Stimulated activated CD4-positive, alpha-beta T cell treated with anti-CD3 and anti-CD28 coated beads, Interleukin-4, amount 100 ng/mL, for 24 hours (primary cell): ENCODE results near the gene LY6G6F.

Source experiments
- DNase-seq: peaks from one replicate; pipeline ENCODE4 v3.0.0-alpha.2; 2020

Gene LY6G6F

DNA sequence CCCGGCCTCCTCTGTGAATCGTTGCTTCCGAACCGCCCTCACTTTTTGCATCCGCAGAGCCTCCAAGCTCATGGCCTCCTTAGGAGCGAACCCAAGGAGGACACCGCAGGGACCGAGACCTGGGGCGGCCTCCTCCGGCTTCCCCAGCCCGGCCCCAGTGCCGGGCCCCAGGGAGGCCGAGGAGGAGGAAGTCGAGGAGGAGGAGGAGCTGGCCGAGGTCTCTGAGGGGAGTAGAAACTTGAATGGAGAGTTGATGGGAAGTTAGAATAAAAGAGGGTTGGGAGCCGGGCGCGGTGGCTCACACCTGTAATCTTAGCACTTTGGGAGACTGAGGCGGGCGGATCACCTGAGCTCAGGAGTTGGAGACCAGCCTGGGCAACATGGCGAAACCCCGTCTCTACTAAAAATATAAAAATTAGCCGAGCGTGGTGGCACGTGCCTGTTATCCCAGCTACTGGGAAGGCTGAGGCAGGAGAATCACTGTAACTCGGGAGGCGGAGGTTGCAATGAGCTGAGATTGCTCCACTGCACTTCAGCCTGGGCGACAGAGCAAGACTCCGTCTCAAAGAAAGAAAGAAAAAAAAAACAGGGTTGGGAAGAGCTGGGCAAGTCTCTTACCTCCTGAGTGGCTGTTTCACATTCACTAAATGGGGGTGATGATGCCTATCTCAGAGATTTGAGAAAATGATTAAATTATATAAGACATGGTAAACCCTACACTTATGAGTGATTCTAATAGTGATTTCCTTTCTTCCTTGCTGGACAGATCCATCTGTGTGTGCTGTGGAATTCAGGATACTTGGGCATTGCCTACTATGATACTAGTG, 33.9 kb downstream of the LY6G6F start:
- DNase-seq: no peak

DNA sequence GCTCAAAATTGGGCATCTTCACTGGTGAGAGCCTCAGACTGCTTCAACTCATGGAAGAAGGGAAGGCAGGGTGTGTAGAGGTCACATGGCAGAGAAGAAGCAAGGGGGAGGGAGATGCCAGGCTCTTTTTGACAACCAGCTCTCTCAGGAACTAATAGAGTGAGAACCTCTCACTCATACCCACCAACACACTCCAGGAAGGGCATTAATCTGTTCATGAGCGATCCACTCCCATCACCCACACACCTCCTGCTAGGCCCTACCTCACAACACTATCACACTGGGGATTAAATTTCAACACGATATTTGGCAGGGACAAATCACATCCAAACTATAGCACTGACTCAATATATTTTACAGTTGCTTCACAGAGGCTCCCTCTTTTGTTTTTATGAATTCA, 35.1 kb downstream of the LY6G6F start:
- no peak for DNase-seq

DNA sequence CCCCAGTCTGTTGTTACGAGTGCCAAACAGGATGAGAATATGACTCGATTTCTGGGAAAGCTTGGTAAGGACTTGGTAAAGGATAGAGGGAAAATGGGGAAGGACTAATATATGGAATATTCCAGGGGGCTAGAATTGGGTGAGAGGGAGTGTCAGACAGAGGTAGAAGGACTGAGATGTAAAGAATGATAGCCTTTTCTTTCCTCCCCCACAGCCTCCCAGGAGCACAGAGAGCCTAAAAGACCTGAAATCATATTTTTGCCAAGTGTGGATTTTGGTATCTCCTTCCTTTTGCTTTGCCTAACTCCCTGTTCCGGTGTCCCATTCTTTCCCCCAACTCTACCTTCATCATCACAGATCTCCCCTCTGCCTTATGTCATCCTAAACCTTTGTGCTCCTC, 36.2 kb downstream of the LY6G6F start:
- no peak for DNase-seq

DNA sequence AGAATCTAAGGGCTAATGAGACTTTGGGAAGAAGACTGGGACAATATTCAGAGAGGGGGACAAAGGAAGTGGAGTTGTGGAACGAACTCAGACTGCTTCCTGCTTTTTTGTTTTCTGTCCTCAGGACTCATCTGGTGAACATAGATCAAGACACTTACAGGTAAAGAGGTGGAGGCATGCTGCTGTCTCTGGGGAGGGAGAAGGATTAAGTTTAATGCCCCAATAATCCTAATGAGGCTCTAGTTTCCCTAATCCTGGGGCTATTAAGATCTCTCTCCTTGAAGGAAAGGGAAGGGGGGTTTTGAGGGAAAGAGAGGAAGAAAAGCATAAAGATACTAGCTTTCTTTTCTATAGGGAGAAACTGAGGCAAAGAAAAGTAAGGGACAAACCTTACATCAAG, 37.8 kb downstream of the LY6G6F start:
- DNase-seq: no peak

DNA sequence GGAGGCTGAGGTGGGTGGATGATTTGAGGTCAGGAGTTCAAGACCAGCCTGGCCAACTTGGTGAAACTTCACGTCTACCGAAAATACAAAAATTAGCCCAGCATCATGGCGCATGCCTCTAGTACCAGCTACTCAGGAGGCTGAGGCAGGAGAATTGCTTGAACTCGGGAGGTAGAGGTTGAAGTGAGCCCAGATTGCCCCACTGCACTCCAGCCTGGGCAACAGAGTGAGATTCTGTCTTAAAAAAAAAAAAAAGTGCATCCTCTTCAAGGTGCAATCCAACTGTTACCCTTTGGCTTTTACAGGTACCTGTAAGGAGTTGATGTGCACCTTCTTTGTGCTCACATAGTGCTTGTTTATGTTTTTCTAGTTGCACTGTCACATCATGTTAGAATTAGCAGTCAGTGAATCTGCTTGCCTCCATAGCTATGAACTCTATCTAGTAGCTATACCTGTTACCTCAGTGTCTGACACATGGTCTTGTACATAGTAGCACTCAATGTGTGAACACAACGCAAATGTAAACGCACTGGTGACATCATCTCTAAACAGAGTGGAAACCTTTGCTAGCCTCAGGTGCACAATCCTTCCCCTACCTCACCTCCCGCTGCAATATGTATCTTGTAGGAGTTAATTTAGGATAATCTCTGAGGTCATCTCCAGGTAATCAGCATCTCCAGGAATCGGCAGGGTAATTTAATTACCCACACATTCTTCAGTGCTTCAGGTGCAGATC, 42.8 kb downstream of the LY6G6F start:
- DNase-seq: no peak

DNA sequence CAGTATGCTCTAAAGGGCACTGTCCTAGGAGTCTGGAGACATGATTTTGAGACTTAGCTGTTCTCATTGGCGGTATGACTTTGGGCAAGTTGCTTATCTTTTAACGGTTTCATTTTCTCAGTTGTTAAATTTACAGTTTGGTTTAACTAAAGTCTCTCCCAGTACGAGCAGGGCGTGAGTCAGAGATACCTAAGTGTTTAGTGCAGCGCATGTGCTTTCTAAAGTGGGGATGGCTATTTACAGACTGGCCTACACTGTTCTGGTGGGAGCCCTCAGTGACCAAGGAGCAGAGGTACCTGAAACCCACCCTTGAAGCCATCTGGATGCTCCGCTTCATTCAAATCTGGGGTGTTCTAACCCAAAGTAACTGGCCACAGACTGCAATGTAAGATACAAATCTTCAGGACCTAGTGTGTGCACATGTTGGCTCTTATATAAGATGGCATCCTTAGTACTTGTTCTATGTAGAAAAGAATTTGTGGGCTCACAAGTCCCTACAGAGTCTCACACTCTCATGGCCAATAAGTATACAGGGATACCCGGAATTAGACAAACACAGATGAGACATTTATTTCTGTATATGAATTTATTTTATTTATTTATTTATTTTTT, 43.9 kb downstream of the LY6G6F start:
- DNase-seq: no peak

DNA sequence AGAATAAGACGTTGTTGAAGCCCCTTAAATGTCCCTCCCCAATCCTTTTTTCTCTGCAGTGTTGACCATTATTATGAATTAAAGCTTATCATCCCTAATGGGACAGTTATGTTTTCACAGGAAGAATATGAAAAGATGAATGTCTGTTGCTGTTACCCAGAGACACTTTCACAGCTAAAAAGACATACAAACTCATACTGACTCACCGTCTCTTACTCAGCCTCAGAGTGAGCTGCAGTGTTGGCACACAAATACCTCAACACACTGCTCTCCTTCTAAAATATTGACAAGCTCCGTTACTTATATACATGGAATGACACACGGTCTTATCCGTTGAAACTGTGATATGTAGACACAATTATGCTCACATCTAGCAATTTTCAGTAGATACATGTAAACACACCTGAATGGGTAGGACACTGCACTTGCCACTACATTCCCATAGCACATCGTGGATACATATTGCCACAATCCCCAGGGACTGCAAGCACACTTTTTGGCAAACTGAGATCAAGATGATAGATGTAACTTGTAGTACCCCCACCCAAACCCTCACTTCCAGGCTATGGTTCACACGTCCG, 46.2 kb downstream of the LY6G6F start:
- DNase-seq: no peak

DNA sequence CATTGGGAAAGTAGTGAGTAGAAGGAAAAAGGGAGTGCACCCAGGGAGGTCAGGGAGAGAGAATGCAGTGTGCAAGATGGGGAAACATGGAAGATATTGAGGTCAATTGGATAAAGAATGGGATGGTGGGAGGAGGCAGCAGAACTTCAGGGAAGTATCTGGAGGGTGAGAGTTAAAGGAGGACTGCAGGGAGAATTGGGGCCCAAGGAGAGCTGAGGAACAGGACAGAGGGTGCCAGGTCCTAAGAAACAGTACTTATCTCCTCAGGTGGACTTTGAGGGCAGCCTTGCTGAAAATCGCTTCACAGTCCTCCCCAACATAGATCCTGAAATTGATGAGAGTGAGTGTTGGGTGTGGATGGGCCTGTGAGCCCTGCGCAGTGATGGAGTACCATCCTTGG, 51.6 kb downstream of the LY6G6F start:
- no peak for DNase-seq
